Fibroblast of skin of left biceps (primary cell): Measurements from ENCODE around the gene ADGRF3.
A peak's percentile ranks its signal among the peaks of the same experiment; 100 is the strongest.
"Not testable (repeated sequence)": the region's sequence is repeated elsewhere in the genome, so short reads cannot be mapped to it uniquely, and the experiment has no call there.

Experiments
- DNase-seq, 2 experiments: peaks; one replicate each; pipeline ENCODE4 v3.0.0-alpha.2; 2013; ENCODE audit warnings: low read depth in 2 of 2

ADGRF3 gene

DNA sequence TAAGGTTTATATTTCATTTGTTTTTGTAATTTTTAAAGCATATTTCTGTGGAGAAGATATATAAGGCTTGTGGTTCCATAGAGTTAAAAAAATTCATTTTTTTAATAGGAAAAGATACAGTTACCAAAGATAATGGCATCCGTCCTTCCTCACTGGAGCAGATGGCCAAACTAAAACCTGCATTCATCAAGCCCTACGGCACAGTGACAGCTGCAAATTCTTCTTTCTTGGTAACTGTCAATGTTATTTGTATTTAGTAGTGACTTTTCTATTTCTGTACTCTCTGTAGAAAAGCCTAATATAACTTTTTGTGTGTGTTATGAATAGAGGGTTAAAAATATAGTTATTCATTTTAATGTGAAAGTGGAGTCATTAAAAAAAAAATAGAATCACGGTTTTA is 66.7 kb downstream of the ADGRF3 start:
- DNase-seq = no peak

DNA sequence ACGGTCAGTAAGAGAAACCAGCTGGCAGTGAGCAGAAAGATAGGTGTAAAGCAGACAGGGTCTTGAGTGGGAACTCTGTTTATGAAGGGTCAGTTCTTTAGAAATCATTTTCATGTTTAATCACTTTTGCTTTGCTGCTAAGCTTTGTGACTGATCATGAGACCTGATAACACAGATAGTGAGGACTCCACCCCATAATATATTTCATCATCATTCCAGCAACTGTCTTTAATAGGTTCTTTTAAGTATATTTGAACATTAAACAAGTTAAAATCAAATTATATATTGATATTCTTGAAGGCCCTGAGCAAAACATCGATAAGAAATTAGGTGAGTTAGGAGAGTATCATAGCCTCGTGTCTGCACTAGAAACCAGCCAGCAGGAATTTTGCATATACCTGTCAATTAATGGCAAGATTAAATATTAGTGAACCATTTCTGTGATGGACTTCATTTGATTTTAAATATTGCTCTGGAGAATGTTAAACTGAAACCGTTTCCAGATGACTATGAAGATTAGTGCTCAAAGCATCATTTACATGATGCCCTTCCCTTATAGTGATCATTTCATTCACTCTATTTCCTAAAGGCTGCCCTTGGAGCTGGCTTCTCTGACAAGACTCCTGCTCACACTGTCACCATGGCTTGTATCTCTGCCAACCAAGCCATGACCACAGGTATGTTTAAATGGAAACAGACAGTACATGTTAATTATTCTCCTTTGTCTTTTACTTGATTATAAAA is 69.9 kb downstream of the ADGRF3 start:
- no peak for DNase-seq

DNA sequence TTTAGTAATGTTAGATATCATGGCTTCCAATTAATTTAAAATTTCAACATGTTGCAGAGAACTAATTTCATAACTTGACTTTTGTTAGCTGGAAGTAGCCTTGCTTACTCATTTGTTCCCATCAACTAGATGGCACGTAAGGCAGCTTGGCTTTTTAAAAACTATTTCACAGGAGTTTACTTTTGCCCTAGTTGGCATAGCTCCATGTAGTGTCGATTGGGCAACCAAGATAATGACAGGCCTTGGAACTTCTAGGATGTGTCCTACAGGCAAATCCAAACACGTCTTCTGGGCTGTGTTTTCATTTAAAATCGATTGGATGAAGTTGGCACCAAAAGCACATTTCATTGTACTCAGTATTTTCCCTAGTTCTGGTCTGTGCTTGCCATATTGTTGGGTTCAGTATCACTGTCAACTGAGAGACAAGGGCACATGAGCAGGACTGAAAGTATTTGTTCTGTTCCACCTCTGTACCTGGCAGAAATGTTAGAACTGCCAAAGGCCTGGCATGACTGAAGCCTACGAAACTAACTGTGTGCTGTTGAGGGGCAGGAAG is 72.5 kb downstream of the ADGRF3 start:
- peak; percentile 32 to 33 for DNase-seq

DNA sequence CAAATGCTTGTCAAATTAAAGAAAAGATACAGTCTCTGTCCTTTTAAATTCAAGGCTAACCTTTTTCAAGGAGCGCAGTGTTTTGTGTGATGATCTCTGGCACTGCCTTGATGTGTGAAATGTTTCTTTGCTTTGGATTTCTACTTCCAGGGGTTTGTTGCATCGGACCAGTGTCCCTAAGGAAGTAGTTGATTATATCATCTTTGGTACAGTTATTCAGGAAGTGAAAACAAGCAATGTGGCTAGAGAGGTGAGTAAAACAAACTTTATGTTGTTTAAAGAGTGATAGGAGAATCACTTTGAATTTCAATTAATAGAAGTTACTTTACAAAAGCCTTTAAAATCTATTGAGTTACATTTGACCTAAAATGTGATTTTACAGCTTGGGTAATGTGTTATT is 73.1 kb downstream of the ADGRF3 start:
- peak; percentile 18 to 25 for DNase-seq

DNA sequence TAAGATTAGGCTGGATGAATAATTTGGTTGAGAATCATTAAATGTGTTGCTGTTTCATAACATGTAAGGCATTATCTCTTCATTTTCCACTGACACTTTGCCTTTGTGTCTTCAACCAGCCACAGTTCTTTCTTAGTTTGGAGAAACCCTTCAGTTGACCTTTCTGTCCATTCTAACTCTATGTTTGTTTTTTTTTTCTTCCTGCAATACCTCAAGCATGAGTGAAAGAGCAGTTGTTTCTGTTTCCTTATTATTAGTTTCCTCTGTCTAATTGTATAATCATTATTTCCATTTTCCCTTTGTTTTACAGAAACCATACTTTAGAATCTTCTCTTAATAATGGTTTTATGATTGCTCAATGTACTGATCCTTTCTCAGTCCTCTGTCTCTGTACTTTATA is 76.2 kb downstream of the ADGRF3 start:
- no peak for DNase-seq

DNA sequence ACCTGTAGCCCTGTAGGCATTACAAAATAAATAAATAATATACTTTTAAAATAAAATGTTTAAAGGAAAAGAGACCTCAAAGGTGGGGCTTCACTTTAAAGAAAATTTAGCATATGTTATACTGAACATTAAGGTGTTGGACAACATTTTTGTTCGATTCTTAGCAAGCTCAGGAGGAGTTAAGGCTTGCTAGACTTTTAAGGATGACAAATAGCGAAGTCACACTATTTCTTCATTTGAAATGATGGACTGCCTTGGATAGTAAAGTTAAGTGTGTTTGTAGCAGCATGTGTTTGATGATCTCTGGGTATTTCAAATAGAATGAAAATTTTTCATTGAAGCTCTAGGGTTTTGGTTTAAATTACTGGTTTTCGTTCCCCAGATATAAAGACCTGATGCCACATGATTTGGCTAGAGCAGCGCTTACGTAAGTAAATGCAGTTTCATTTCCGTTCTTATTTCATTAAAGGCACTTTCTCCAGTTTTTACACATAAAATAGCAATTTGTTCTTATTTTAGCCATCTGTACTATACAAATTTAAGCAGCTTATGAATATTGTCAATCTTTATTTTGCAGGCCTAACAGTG is 76.9 kb downstream of the ADGRF3 start:
- DNase-seq = no peak

DNA sequence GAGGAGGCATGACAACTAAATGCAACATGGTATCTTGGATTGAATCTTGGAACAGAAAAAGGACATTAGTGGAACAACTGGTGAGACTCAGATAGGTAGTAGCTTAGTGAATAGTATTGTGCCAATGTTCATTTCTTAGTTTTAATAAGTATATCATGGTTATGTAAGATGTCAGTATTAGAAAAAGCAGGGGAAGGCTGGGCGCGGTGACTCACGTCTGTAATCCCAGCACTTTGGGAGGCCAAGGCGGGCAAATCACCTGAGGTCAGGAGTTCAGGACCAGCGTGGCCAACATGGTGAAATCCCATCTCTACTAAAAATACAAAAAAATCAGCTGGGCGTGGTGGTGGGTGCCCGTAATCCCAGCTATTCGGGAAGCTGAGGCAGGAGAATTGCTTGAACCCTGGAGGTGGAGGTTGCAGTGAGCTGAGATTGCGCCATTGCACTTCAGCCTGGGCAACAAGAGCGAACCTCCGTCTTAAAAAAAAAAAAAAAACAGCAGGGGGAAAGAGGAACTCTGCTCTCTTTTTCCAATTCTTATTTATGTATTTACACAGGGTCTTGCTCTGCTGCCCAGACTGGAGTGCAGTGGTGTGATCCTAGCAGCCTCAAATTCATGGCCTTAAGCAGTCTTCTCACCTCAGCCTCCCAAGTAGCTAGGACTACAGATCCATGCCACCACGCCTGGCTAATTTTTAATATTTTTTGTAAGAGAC is 77.8 kb downstream of the ADGRF3 start:
- DNase-seq = not testable (repeated sequence)

DNA sequence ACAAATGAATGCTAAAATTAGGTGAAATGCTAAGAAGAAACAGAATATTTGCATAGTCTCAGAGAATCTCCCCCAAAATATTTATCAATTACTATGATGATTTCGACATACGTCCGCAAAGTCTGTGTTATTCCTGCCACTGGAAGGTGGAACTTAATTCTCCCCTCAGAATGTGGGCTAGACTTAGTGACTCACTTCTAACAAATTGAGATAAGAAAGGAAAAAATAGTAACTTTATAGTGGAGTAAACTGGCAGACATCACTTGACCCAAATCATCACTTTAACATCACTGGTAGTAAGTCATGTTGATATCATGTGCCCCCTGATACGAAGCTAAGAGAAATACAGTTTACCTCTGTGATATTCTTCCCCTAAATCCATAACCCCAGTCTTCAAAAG is 78.4 kb downstream of the ADGRF3 start:
- DNase-seq = no peak

DNA sequence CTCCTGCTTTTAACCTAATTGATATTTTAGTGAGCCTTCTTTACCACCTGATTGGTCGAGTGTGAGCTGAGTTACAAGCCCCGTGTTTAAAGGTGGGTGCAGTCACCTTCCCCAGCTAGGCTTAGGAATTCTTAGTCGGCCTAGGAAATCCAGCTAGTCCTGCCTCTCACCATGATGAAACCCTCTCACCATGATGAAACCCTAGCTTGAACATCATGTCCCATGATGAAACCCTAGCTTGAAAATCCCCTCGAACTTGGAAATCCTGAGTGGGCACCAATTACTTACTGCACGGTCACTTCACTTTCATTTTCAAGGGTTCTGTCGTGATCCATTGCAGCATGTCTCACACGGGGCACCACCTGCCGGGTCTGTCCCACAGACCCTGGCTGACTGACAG is 87.8 kb downstream of the ADGRF3 start:
- DNase-seq = not testable (repeated sequence)
